GM18505 (cell line): ENCODE measurements around the gene BCR.
"Not testable (repeated sequence)": the region's sequence is repeated elsewhere in the genome, so short reads cannot be mapped to it uniquely, and the experiment has no call there.

Experiments
- ATAC-seq: cut with Tn5 transposase; IDR thresholded peaks from one replicate; pipeline ENCODE4 v1.9.1; 2021; ENCODE audit not compliant: unreplicated experiment
- POLR2A ChIP-seq: IDR thresholded peaks from 4 replicates; pipeline ENCODE4 v1.6.1; 2011; ENCODE audit warnings: borderline replicate concordance; ENCODE audit not compliant: insufficient read depth, insufficient read length; ENCODE audit errors: extremely low read depth

The BCR gene

GRCh38 chr22:23180301-23180892, at the start of gene BCR:
TSS of gene BCR (plus strand) at chr22:23180509. CDS start at chr22:23180961, 452 bp downstream.
- TF ChIP-seq POLR2A: peak; percentile 49
- ATAC-seq: peak; percentile 45

DNA sequence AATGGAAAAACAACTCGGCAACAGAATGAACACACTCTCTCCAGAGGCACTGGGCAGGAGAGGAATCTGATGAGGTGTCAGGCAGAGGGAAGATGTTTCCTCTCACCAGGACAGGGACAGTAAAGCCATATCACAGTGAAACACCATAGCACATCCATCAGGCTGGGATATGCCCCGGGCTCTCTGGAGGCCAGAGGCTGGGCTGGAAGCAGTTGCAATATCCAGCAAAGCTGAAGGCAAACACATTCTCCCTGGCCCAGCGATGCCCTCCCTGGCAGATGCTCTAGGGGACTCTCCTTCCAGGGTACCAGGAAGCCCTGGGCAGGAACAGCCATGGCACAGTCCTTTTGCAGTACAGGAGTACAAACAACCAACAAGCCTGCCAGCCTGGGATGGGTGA, 49.6 kb upstream of the BCR start:
- ATAC-seq: no peak
- no peak for TF ChIP-seq POLR2A

GRCh38 chr22:23131931-23132330, 48.4 kb upstream of the BCR start:
- no peak for TF ChIP-seq POLR2A
- no peak for ATAC-seq

DNA sequence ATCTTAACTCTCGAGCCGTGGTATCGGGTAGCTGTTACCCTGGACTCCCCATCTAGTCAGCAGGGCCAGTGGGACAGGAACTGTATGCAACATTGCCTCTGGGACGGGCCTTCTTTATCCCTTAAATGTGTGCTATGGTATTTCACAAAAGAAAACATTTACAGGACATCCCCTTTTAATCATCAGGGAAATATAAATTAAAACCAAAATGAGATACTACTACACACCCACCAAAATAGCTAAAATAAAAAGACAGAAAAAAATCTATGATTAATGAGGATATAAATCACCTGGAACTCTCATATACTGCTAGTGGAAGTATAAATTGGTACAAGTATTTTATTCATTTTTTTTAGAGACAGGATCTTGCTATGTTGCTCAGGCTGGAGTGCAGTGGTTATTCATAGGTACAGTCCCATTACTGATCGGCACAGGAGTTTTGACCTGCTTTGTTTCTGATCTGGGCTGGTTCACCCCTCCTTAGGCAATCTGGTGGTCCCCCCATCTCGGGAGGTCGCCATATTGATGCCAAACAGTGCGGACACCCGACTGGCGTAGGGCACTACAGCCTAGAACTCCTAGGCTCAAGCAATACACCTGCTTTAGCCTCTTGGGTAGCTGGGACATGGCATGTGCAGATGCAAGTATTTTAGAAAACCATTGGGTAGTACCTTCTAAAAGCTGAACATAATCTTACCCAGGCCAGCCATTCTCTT, 47.8 kb upstream of the BCR start:
- no peak for ATAC-seq
- no peak for TF ChIP-seq POLR2A

DNA sequence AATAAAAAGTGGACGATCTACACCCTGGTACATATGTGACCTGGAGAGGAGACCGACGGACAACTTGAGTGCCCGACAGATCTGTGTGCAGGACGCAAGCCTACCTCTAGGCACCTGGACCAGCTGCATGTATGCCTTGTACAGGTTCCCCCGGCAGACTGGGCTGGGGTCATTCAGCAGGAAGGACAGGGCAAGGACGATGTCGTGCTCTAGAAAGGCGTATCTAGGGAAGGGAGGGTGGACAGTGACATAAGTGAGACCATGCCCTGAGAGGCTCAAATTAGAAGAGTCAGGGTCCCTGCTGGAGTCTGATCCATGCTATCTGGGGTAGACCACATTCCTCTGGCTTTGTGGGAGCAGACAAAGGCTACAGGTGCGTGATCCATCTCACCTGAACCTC, 46.4 kb upstream of the BCR start:
- ATAC-seq: no peak
- TF ChIP-seq POLR2A: no peak

DNA sequence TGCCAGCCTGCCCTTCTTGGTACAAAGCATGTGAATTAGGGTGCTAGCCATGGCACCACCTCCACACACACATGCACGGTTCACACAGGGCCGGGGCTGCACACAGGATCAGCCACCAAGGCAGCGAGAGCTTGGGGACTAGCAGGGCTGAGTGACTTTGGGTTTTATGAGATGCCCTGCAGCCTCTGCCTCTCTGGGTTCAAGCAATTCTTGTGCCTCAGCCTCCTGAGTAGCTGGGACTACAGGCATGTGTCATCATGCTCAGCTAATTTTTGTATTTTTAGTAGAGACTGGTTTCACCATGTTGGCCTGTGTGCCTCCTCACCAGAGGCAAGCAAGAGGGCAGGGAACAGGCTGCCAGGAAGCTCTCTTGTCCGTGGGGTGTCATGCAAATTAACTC, 43.3 kb upstream of the BCR start:
- ATAC-seq: not testable (repeated sequence)

- no peak for ATAC-seq
These were observed 42.8 kb upstream of the BCR start for GRCh38 chr22:23137468-23137867.

GRCh38 chr22:23137905-23138561, 42.3 kb upstream of the BCR start:
- TF ChIP-seq POLR2A: peak; percentile 14
- ATAC-seq: peak; percentile 36

More at GRCh38 chr22:23137468-23137867, 42.8 kb upstream of the BCR start:
- no peak for TF ChIP-seq POLR2A

DNA sequence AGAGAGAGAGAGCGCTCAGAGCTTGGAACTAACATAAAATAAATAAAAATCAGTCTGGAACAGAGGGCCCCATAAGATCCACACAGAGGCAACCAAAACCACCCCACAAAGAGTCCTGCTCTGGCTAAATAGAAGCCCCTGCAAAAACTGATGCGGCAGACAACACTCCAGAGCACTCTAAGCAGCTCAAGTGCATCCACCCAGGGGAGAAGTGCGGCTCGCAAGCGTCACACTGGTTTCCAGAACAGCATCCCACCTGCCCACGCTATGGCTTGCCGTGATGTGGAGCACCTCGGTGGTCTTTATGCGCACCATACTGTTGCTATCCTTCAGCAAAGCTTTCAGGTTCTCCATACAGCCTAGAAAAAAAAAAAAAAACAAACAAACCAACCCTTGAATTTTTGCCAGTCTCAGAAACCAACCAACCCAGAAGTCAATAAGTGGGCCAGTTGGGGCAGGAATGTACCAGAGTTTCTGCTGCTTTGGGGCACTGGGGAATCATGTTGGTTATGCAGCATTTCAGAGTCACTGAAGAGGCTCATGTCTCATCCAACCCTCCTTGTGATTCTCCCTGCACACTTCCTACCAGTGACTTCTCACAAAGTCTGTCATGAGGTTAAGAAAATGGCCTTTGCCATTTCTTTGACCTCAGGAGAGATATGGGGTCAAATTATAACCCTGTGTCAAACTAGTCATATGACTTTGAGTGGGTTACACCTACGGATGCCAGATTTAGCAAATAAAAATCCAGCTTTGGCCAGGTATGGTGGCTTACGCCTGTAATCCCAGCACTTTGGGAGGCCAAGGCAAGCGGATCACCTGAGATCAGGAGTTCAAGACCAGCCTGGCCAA, 41.5 kb upstream of the BCR start:
- ATAC-seq: no peak
- TF ChIP-seq POLR2A: no peak

DNA sequence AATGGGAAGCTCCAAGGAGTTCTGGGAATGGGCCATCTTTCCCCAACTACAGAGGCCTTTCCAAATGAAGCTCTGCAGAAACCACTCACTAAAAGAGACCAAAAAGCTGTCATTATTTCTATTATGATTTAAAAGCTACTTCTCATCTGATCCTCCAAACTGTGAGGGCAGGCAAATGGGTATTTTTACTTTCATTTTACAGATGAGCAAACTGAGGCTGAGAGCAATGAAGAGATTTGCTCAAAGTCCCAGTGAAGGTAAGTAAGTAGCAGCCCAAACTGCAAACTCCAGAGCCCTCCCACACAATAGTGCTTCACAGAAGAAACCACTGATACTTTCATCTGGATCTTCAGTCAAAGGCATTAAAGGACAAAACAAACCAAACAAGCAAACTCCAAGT, 39.9 kb upstream of the BCR start:
- TF ChIP-seq POLR2A: no peak
- no peak for ATAC-seq

GRCh38 chr22:23142546-23143105, 37.7 kb upstream of the BCR start:
- no peak for ATAC-seq

GRCh38 chr22:23143119-23143518, 37.2 kb upstream of the BCR start:
- no peak for ATAC-seq
- no peak for TF ChIP-seq POLR2A

More at GRCh38 chr22:23142546-23143105, 37.7 kb upstream of the BCR start:
- TF ChIP-seq POLR2A: no peak

- no peak for TF ChIP-seq POLR2A
- ATAC-seq: no peak
These were observed 35.9 kb upstream of the BCR start for GRCh38 chr22:23144432-23144831.

- no peak for ATAC-seq
- no peak for TF ChIP-seq POLR2A
These were observed 35.1 kb upstream of the BCR start, which contains the start of gene RAB36 for GRCh38 chr22:23144932-23145877. TSS of gene RAB36 (plus strand) at chr22:23145477. CDS start at chr22:23146617, 1,140 bp downstream.
